Left ventricle myocardium superior (tissue), 1 donor: ENCODE measurements around the gene MYO3B. TPM values are rescaled to one million over a fixed set of nuclear protein-coding genes. Genes with fewer than 3 reads are reported as not detected.
A peak's percentile ranks its signal among the peaks of the same experiment; 100 is the strongest.
"Not testable (repeated sequence)": the region's sequence is repeated elsewhere in the genome, so short reads cannot be mapped to it uniquely, and the experiment has no call there.

Experiments
- ATAC-seq: fragments of 200-7000 bp; cut with Tn5 transposase; one replicate; pipeline ENCODE4 v1.9.1; 2020; ENCODE audit warnings: mild to moderate bottlenecking, moderate library complexity
- DNase-seq: peaks from one replicate; pipeline ENCODE4 v3.0.0-alpha.2; 2020
- intact Hi-C: fragments of 100-400 bp; cut with micrococcal nuclease; formaldehyde crosslinking; loops from one replicate; pipeline ENCODE4 v1.11.0; 2022
- total RNA-seq: library from RNA; stranded (reverse); fragmentation: NEBNext Ultra II Directional; extraction: Animal tissue kit (Norgen Biotek cat#: 25700); gene quantifications from one replicate; pipeline ENCODE4 v1.2.1, GENCODE V29; 2021
- donor health status: DM: no; HTN: yes; CAD: no; lungs with severe emphysema.

The MYO3B gene
- total RNA-seq, 1 donor from 2014 or later = 0.05 TPM

- ATAC-seq = no peak
- intact Hi-C loops = no loop called here
- DNase-seq = no peak
Measured at GRCh38 chr2:170601489-170601888, 423.5 kb downstream of the MYO3B start.

GRCh38 chr2:170605862-170606261 is 427.9 kb downstream of the MYO3B start:
- ATAC-seq (no peak), DNase-seq (no peak)
- intact Hi-C loops = no loop called here

- ATAC-seq = no peak
- DNase-seq = no peak
Measured at GRCh38 chr2:170607171-170607570, 429.2 kb downstream of the MYO3B start.

GRCh38 chr2:170610615-170611014 is 432.7 kb downstream of the MYO3B start:
- intact Hi-C loops = no loop called here
- DNase-seq = no peak
- no peak for ATAC-seq

More at GRCh38 chr2:170607171-170607570, 429.2 kb downstream of the MYO3B start:
- intact Hi-C loops = no loop called here

GRCh38 chr2:170618948-170619347 is 441.0 kb downstream of the MYO3B start:
- intact Hi-C loops, ATAC-seq, DNase-seq: not testable (repeated sequence)

GRCh38 chr2:170635094-170635493 is 457.1 kb downstream of the MYO3B start:
- intact Hi-C loops, DNase-seq, ATAC-seq: not testable (repeated sequence)

GRCh38 chr2:170639635-170640034 is 461.7 kb downstream of the MYO3B start:
- ATAC-seq = no peak
- intact Hi-C loops = no loop called here

GRCh38 chr2:170641961-170642360 is 464.0 kb downstream of the MYO3B start:
- no peak for DNase-seq
- intact Hi-C loops = no loop called here
- no peak for ATAC-seq

More at GRCh38 chr2:170639635-170640034, 461.7 kb downstream of the MYO3B start:
- no peak for DNase-seq

GRCh38 chr2:170643346-170643745 is 465.4 kb downstream of the MYO3B start:
- DNase-seq (no peak), ATAC-seq (no peak)
- intact Hi-C loops = no loop called here

- intact Hi-C loops = no loop called here
- DNase-seq = no peak
- ATAC-seq = no peak
Measured at GRCh38 chr2:170647741-170648436, 469.9 kb downstream of the MYO3B start.

GRCh38 chr2:170651624-170652325 is 473.8 kb downstream of the MYO3B start:
- no peak for DNase-seq
- intact Hi-C loops = no loop called here
- ATAC-seq = no peak

- DNase-seq (no peak), ATAC-seq (no peak)
- intact Hi-C loops = no loop called here
Measured at GRCh38 chr2:170652637-170653417, 474.9 kb downstream of the MYO3B start.

GRCh38 chr2:170656669-170657068 is 478.7 kb downstream of the MYO3B start:
- intact Hi-C loops = no loop called here
- no peak for DNase-seq
- ATAC-seq = no peak

GRCh38 chr2:170660409-170660808 is 482.5 kb downstream of the MYO3B start:
- ATAC-seq (peak; percentile 83), DNase-seq (no peak)
- intact Hi-C loops = no loop called here

- ATAC-seq = no peak
- DNase-seq = no peak
- intact Hi-C loops = no loop called here
Measured at GRCh38 chr2:170665743-170666142, 487.8 kb downstream of the MYO3B start.

GRCh38 chr2:170669909-170670308 is 492.0 kb downstream of the MYO3B start:
- ATAC-seq (no peak), DNase-seq (no peak)
- intact Hi-C loops = no loop called here

- ATAC-seq = no peak
- intact Hi-C loops = no loop called here
Measured at GRCh38 chr2:170670651-170671050, 492.7 kb downstream of the MYO3B start.

GRCh38 chr2:170671079-170671478 is 493.1 kb downstream of the MYO3B start:
- no peak for ATAC-seq
- DNase-seq = no peak
- intact Hi-C loops = no loop called here

More at GRCh38 chr2:170670651-170671050, 492.7 kb downstream of the MYO3B start:
- no peak for DNase-seq

- intact Hi-C loops, ATAC-seq, DNase-seq: not testable (repeated sequence)
Measured at GRCh38 chr2:170674282-170674681, 496.3 kb downstream of the MYO3B start.

- DNase-seq (no peak), ATAC-seq (no peak)
- intact Hi-C loops = no loop called here
Measured at GRCh38 chr2:170675701-170676100, 497.8 kb downstream of the MYO3B start.
